IMR-90 (cell line): ENCODE data around the gene ARL14EP. TPM values are rescaled to one million over a fixed set of nuclear protein-coding genes. Genes with fewer than 3 reads are reported as not detected.
A peak's percentile ranks its signal among the peaks of the same experiment; 100 is the strongest.

ENCODE experiments used
- ATAC-seq: fragments of 200-7000 bp; cut with Tn5 transposase; 2 replicates; pipeline ENCODE4 v1.9.1; 2020; ENCODE audit warnings: low read depth, mild to moderate bottlenecking, moderate library complexity
- BruUV-seq: library from RNA; stranded (reverse); fragments of 400-500 nt; replicated peaks from 2 replicates; lab custom pipeline; 2021; lab: Mats Ljungman, UMichigan
- CTCF ChIA-PET: fragments of 300-600 bp; formaldehyde crosslinking; extraction: SDS; loops from one replicate; lab custom pipeline; 2021; ENCODE audit warnings: antibody characterized with exemption; lab: Yijun Ruan, JAX
- POLR2A ChIA-PET: fragments of 300-600 bp; sonication (Branson Sonifier 250); formaldehyde crosslinking; loops from one replicate; lab custom pipeline; 2022; ENCODE audit warnings: antibody characterized with exemption; ENCODE audit not compliant: unreplicated experiment; lab: Charles Lee
- DNase-seq: peaks from one replicate; pipeline ENCODE4 v3.0.0; 2013
- H2AFZ ChIP-seq: replicated peaks from 2 replicates; pipeline ENCODE3; 2013; ENCODE audit warnings: low read length, mild to moderate bottlenecking; ENCODE audit not compliant: poor library complexity
- H2AK5ac ChIP-seq: 2 replicates; pipeline ENCODE4 v1.6.1; 2013; ENCODE audit warnings: low read depth, low read length, inconsistent platforms
- H2AK9ac ChIP-seq: replicated peaks from 2 replicates; pipeline ENCODE3; 2013; ENCODE audit warnings: mild to moderate bottlenecking, low read depth, low read length, moderate library complexity; ENCODE audit not compliant: poor library complexity
- H2BK120ac ChIP-seq: 2 replicates; pipeline ENCODE4 v1.6.1; 2013; ENCODE audit warnings: low read depth, low read length, inconsistent platforms
- H2BK15ac ChIP-seq: 3 replicates; pipeline ENCODE4 v1.6.1; 2013; ENCODE audit warnings: low read depth, low read length, inconsistent platforms
- H2BK20ac ChIP-seq: 2 replicates; pipeline ENCODE4 v1.6.1; 2013; ENCODE audit warnings: low read depth, mild to moderate bottlenecking, inconsistent platforms, low read length, moderate library complexity
- H2BK5ac ChIP-seq: 2 replicates; pipeline ENCODE4 v1.6.1; 2013; ENCODE audit warnings: mild to moderate bottlenecking, low read depth, low read length, inconsistent platforms; ENCODE audit not compliant: poor library complexity, severe bottlenecking
- H3K14ac ChIP-seq: replicated peaks from 2 replicates; pipeline ENCODE4 v1.6.1; 2013; ENCODE audit warnings: low read depth, low read length, inconsistent platforms
- H3K18ac ChIP-seq: 2 replicates; pipeline ENCODE4 v1.6.1; 2013; ENCODE audit warnings: low read depth, low read length, control low read depth
- H3K23ac ChIP-seq: 2 replicates; pipeline ENCODE4 v1.6.1; 2013; ENCODE audit warnings: low read depth, low read length, inconsistent platforms
- H3K27ac ChIP-seq: 2 replicates; pipeline ENCODE4 v1.5.1; 2013; ENCODE audit warnings: mild to moderate bottlenecking, control low read depth, low read length; ENCODE audit not compliant: insufficient read depth
- H3K27me3 ChIP-seq: 2 replicates; pipeline ENCODE4 v1.6.1; 2013; ENCODE audit warnings: low read length; ENCODE audit not compliant: control insufficient read depth, insufficient read depth
- H3K36me3 ChIP-seq: 2 replicates; pipeline ENCODE4 v1.6.1; 2013; ENCODE audit warnings: low read length, mixed read lengths; ENCODE audit not compliant: control insufficient read depth, insufficient read depth
- H3K4ac ChIP-seq: 2 replicates; pipeline ENCODE4 v1.6.1; 2013; ENCODE audit warnings: low read depth, low read length, inconsistent platforms
- H3K4me1 ChIP-seq: 2 replicates; pipeline ENCODE4 v1.6.1; 2013; ENCODE audit warnings: low read length, mixed read lengths; ENCODE audit not compliant: control insufficient read depth, insufficient read depth
- H3K4me2 ChIP-seq: 2 replicates; pipeline ENCODE4 v1.6.1; 2013; ENCODE audit warnings: low read depth, mild to moderate bottlenecking, control low read depth, low read length, moderate library complexity
- H3K4me3 ChIP-seq: 2 replicates; pipeline ENCODE4 v1.5.1; 2013; ENCODE audit warnings: low read depth, mild to moderate bottlenecking, control low read depth, low read length, moderate library complexity; ENCODE audit not compliant: insufficient read depth
- H3K56ac ChIP-seq: 2 replicates; pipeline ENCODE4 v1.6.1; 2013; ENCODE audit warnings: low read length, inconsistent platforms; ENCODE audit not compliant: insufficient read depth; ENCODE audit errors: extremely low read depth
- H3K79me1 ChIP-seq, 2 experiments: 2 replicates each; pipeline ENCODE4 v1.6.1; 2013; ENCODE audit warnings: low read length in 2 of 2, inconsistent platforms in 1 of 2, low read depth in 1 of 2
- H3K9ac ChIP-seq: 2 replicates; pipeline ENCODE4 v1.6.1; 2013; ENCODE audit warnings: low read depth, low read length, control low read depth
- H3K9me1 ChIP-seq: 2 replicates; pipeline ENCODE4 v1.6.1; 2013; ENCODE audit warnings: low read length, inconsistent platforms; ENCODE audit not compliant: insufficient read depth
- H3K9me3 ChIP-seq: 2 replicates; pipeline ENCODE4 v1.6.1; 2013; ENCODE audit warnings: low read length; ENCODE audit not compliant: control insufficient read depth, insufficient read depth
- H4K20me1 ChIP-seq: 2 replicates; pipeline ENCODE4 v1.6.1; 2013; ENCODE audit warnings: low read length, inconsistent platforms; ENCODE audit not compliant: insufficient read depth
- H4K5ac ChIP-seq: 2 replicates; pipeline ENCODE4 v1.6.1; 2013; ENCODE audit warnings: mild to moderate bottlenecking, low read depth, low read length, control low read depth
- H4K8ac ChIP-seq, 2 experiments: 2 replicates each; pipeline ENCODE4 v1.6.1; 2013; ENCODE audit warnings: low read depth in 2 of 2, low read length in 2 of 2, control low read depth in 1 of 2, inconsistent platforms in 1 of 2
- H4K91ac ChIP-seq: 2 replicates; pipeline ENCODE4 v1.6.1; 2013; ENCODE audit warnings: low read depth, low read length, inconsistent platforms; ENCODE audit not compliant: insufficient read depth
- BHLHE40 ChIP-seq: fragments of 150-350 bp; IDR thresholded peaks from 2 replicates; pipeline ENCODE4 v1.6.1; 2016; ENCODE audit warnings: mild to moderate bottlenecking, low read depth, low read length
- CEBPB ChIP-seq: IDR thresholded peaks from 2 replicates; pipeline ENCODE4 v1.6.1; 2012; ENCODE audit warnings: low read depth, low read length, improper control_type of control experiment
- CHD1 ChIP-seq: IDR thresholded peaks from 2 replicates; pipeline ENCODE4 v1.6.1; 2012; ENCODE audit warnings: low read depth, low read length, improper control_type of control experiment
- CTCF ChIP-seq: conservative IDR thresholded peaks from 2 replicates; pipeline ENCODE4 v1.5.1; 2012; ENCODE audit warnings: mild to moderate bottlenecking, low read depth, low read length, improper control_type of control experiment
- ELK1 ChIP-seq: fragments of 150-350 bp; IDR thresholded peaks from 2 replicates; pipeline ENCODE4 v1.6.1; 2016; ENCODE audit warnings: low read depth, mild to moderate bottlenecking, low read length, moderate library complexity, borderline replicate concordance
- FOS ChIP-seq: fragments of 150-350 bp; IDR thresholded peaks from 2 replicates; pipeline ENCODE4 v1.6.1; 2016; ENCODE audit warnings: low read depth, low read length
- MAFK ChIP-seq: IDR thresholded peaks from 2 replicates; pipeline ENCODE4 v1.6.1; 2012; ENCODE audit warnings: low read depth, low read length, improper control_type of control experiment
- MAZ ChIP-seq: IDR thresholded peaks from 2 replicates; pipeline ENCODE4 v1.6.1; 2012; ENCODE audit warnings: low read depth, mild to moderate bottlenecking, low read length, improper control_type of control experiment, moderate library complexity, borderline replicate concordance
- MXI1 ChIP-seq: IDR thresholded peaks from 2 replicates; pipeline ENCODE4 v1.6.1; 2012; ENCODE audit warnings: low read depth, mild to moderate bottlenecking, low read length, moderate library complexity, borderline replicate concordance
- NFE2L2 ChIP-seq: fragments of 150-350 bp; IDR thresholded peaks from 2 replicates; pipeline ENCODE4 v1.6.1; 2016; ENCODE audit warnings: low read depth, mild to moderate bottlenecking, low read length
- POLR2A ChIP-seq: IDR thresholded peaks from 2 replicates; pipeline ENCODE4 v1.6.1; 2012; ENCODE audit warnings: mild to moderate bottlenecking, low read depth, low read length
- RAD21 ChIP-seq: IDR thresholded peaks from 2 replicates; pipeline ENCODE4 v1.6.1; 2012; ENCODE audit warnings: low read length, improper control_type of control experiment
- RCOR1 ChIP-seq: IDR thresholded peaks from 2 replicates; pipeline ENCODE4 v1.6.1; 2012; ENCODE audit warnings: mild to moderate bottlenecking, low read length, improper control_type of control experiment; ENCODE audit not compliant: insufficient replicate concordance
- RFX5 ChIP-seq: IDR thresholded peaks from 2 replicates; pipeline ENCODE4 v1.8.0; 2012; ENCODE audit warnings: low read depth, mild to moderate bottlenecking, low read length, moderate library complexity
- SMC3 ChIP-seq: fragments of 150-350 bp; IDR thresholded peaks from 2 replicates; pipeline ENCODE4 v1.6.1; 2016; ENCODE audit warnings: low read depth, mild to moderate bottlenecking, antibody characterized with exemption, low read length, moderate library complexity
- USF2 ChIP-seq: fragments of 150-350 bp; IDR thresholded peaks from 2 replicates; pipeline ENCODE4 v1.6.1; 2017; ENCODE audit warnings: mild to moderate bottlenecking, antibody characterized with exemption, low read length, low read depth
- dilution Hi-C: fragments of 300-500 bp; cut with HindIII; formaldehyde crosslinking; loops from one replicate; pipeline ENCODE4 v1.14.3; 2018; ENCODE audit warnings: low sequenced_read_pairs; ENCODE audit not compliant: unreplicated experiment
- in situ Hi-C: fragments of 300-500 bp; cut with MboI; formaldehyde crosslinking; loops from 3 replicates; pipeline ENCODE4 v1.14.3; 2019; ENCODE audit warnings: low sequenced_read_pairs, inconsistent platforms, mixed read lengths
- intact Hi-C: fragments of 100-400 bp; cut with micrococcal nuclease; formaldehyde crosslinking; loops from 2 replicates; pipeline ENCODE4 v1.10.0; 2022
- polyA plus RNA-seq, 3 experiments: library from polyadenylated mRNA; depleted of rRNA; stranded (reverse); fragments of >200 nt; gene quantifications; 2 replicates each; pipeline ENCODE4 v1.2.3, GENCODE V29; 2012; ENCODE audit warnings: low replicate concordance in 1 of 3
- total RNA-seq: library from RNA; depleted of rRNA; stranded (reverse); fragments of >200 nt; gene quantifications from 2 replicates; pipeline ENCODE4 v1.2.3, GENCODE V29; 2012

Gene ARL14EP
- total and polyA plus RNA-seq, 2 of the 4 experiments (the other 2 are of a cell fraction): 13.8 to 15.7 TPM

GRCh38 chr11:30348035-30348434, 25.1 kb downstream of the ARL14EP start:
- Histone ChIP-seq H3K9me3 (no peaks in the 10 kb centered on the region), H2AK5ac (no peak overlapping the region), H2BK20ac (no peak overlapping the region), H4K20me1 (no peaks in the 10 kb centered on the region), H3K14ac (no peak overlapping the region), H2AFZ (peak overlapping the region; percentile 33), H3K4ac (no peak overlapping the region), H2BK15ac (no peak overlapping the region), H3K4me2 (no peak overlapping the region), H3K23ac (no peak overlapping the region), H2BK5ac (no peak overlapping the region), H3K18ac (no peak overlapping the region), H3K56ac (no peak overlapping the region), H3K27ac (no peak overlapping the region), H3K36me3 (no peaks in the 10 kb centered on the region), H3K4me3 (no peak overlapping the region), H3K27me3 (peaks cover 2% of the 10 kb centered on the region), H4K91ac (no peak overlapping the region), H4K8ac (no peak overlapping the region), H3K9me1 (no peaks in the 10 kb centered on the region), H3K4me1 (no peaks in the 10 kb centered on the region), H3K9ac (no peak overlapping the region), H4K5ac (no peak overlapping the region), H2AK9ac (peak overlapping the region; percentile 43), H2BK120ac (no peak overlapping the region), H3K79me1 (no peaks in the 10 kb centered on the region)
- POLR2A ChIA-PET: no interaction called here
- DNase-seq: no peak
- BruUV-seq: no TSS peak
- in situ Hi-C loops: loop anchor here (10.0 kb wide), 1 partner anchor 577 kb away; no protein-coding TSS in a partner anchor
- TF ChIP-seq MAFK (no peak), SMC3 (no peak), RFX5 (no peak), RAD21 (no peak), FOS (no peak), NFE2L2 (no peak), CEBPB (no peak), RCOR1 (no peak), USF2 (no peak), CTCF (no peak), MXI1 (no peak), MAZ (no peak), POLR2A (no peak), ELK1 (no peak), CHD1 (no peak), BHLHE40 (no peak)
- intact Hi-C loops: no loop called here
- dilution Hi-C loops: no loop called here
- ATAC-seq: no peak
- CTCF ChIA-PET: no interaction called here
